ENCODE results near the gene GPR139.

- TF ChIP-seq MAX (IDR thresholded peaks at IDR 0.05; ENCODE audit: low read depth): no peak
- no peak for TF ChIP-seq GATA2 (CRISPR knock-in tag; IDR thresholded peaks at IDR 0.05)
Observed at GRCh38 chr16:20094157-20094556, 20.5 kb upstream of the GPR139 start.
